HUES64 (cell line): ENCODE data around the gene MRC1.

ENCODE experiments used
- H3K27ac ChIP-seq: 2 replicates; pipeline ENCODE4 v1.7.0; 2013; ENCODE audit warnings: low read depth, low read length, inconsistent platforms
- H3K27me3 ChIP-seq: 2 replicates; pipeline ENCODE4 v1.6.1; 2013; ENCODE audit warnings: mild to moderate bottlenecking, low read length; ENCODE audit not compliant: insufficient read depth
- H3K36me3 ChIP-seq: 2 replicates; pipeline ENCODE4 v1.6.1; 2013; ENCODE audit warnings: mild to moderate bottlenecking, low read length; ENCODE audit not compliant: insufficient read depth
- H3K4me1 ChIP-seq: 2 replicates; pipeline ENCODE4 v1.6.1; 2013; ENCODE audit warnings: mild to moderate bottlenecking, low read length, moderate library complexity; ENCODE audit not compliant: insufficient read depth
- H3K4me3 ChIP-seq: 2 replicates; pipeline ENCODE4 v1.5.1; 2013; ENCODE audit warnings: mild to moderate bottlenecking, low read length, moderate library complexity
- H3K9ac ChIP-seq: 2 replicates; pipeline ENCODE4 v1.6.1; 2013; ENCODE audit warnings: mild to moderate bottlenecking, low read depth, low read length
- H3K9me3 ChIP-seq: 2 replicates; pipeline ENCODE4 v1.6.1; 2013; ENCODE audit warnings: low read depth, low read length; ENCODE audit not compliant: insufficient read depth
- WGBS: fragments of 150-250, 120-280 bp; methylation state at CpG from one replicate; pipeline ENCODE4 v1.1.7; 2013; ENCODE audit warnings: missing lambda C conversion rate; 5-methylcytosine and 5-hydroxymethylcytosine counted together

MRC1 gene

DNA sequence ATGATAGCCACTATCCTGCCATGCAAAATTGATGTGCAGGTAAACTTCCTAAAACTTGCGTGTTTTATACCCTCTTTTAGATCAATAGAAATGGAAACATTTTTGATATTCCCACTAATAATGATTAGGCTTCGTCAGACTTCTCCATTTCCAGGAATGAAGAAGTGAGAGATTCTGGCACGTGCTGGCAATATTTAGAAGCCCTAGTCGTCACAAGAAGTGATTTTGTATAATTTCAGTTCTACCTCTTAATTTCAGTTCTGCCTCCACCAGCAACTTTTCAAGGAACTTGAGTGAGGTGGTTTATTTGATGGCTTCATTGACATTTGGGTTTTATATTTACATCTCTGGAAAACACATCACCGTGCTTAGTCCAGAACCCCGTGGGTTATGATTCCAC is 61.9 kb downstream of the MRC1 start:
- Histone ChIP-seq H3K4me1 (no peaks in the 10 kb centered on the region), H3K9ac (no peak overlapping the region), H3K9me3 (no peaks in the 10 kb centered on the region), H3K27ac (no peak overlapping the region), H3K36me3 (no peaks in the 10 kb centered on the region), H3K4me3 (no peak overlapping the region), H3K27me3 (no peaks in the 10 kb centered on the region)
- 95% methylated on average over 6 of the region's 6 CpGs for WGBS

DNA sequence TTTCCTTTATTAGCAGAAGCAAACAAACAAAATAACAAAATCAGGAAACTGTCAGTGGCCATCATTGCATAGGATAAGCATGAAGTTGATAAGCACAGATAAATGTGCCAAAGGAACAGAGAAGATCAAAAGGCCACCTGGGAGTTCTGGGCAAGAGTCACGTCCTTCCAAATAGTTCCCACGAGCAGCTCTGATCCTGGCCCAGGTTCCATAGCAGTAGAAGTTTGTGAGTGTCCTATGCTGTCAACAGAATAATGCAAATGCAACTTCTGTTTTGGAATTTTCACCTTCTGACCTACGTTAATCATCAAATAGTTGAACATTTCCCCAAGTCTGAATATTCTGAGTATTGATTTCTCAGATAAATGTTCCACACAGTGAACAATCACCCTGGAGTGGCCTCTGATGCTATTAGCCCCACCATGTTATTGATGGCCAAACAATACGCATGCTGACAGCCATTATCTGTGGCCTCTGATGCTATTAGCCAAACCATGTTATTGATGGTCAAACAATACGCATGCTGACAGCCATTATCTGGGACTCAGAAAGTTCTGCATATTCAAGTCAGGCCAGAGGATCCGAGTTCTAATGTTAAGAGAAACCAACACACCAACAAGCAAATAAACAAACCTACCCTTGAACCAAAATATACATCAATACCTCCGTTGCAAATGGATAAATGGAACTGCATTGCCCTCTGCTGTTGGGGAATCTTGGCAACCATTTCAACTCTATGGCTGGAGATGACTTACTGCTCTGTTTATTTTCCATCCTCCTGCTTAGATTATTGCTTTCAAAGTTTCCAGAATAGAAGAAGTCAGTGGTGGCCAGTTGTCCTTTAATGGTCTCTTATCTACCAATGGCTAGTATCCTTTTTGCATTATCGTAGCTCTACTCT is 63.3 kb downstream of the MRC1 start:
- H3K9ac ChIP-seq, result no peak overlapping the region
- no peaks in the 10 kb centered on the region for H3K9me3 ChIP-seq
- H3K4me3 ChIP-seq, result no peak overlapping the region
- H3K27me3 ChIP-seq, result no peaks in the 10 kb centered on the region
- no peaks in the 10 kb centered on the region for H3K4me1 ChIP-seq
- H3K27ac ChIP-seq, result no peak overlapping the region
- H3K36me3 ChIP-seq, result no peaks in the 10 kb centered on the region
- 70% methylated on average over 8 of the region's 8 CpGs for WGBS

DNA sequence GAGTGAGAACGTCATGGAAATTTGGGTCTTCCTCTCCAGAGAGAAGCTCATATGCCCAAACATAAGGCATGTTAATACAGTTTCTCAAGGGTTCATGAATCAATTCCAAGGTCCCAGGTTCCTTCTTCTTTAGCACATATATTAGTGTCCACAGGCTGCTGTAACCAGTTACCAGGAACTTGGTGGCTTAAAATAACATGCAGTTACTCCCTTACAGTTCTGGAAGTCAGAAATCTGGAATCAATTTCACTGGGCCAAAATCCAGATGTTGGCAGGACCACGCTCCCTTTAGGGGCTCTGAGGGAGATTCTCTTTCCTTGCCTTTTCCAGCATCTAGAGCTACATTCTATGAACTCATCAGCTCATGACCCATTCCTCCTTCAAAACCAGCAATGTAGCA is 64.8 kb downstream of the MRC1 start:
- no peak overlapping the region for H3K9ac ChIP-seq
- no peaks in the 10 kb centered on the region for H3K4me1 ChIP-seq
- H3K27me3 ChIP-seq, result no peaks in the 10 kb centered on the region
- no peaks in the 10 kb centered on the region for H3K9me3 ChIP-seq
- no peak overlapping the region for H3K4me3 ChIP-seq
- 92% methylated on average over 2 of the region's 2 CpGs for WGBS
- H3K27ac ChIP-seq, result no peak overlapping the region
- no peaks in the 10 kb centered on the region for H3K36me3 ChIP-seq

DNA sequence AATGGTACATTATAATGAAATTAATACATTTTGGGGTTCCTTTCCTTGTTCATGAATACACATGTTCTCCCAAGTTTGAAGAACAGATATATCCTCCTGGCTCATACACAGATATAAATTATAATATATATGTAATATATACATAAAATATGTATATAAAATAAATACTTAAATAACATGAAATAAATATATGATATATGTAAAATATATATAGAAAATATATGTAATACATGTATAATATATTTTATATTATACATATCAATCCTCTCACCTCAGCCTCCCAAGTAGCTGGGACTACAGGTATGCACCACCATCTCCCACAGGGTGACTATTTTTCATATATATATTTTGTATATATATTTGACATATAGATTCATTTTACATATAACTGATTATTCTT is 68.0 kb downstream of the MRC1 start:
- Histone ChIP-seq H3K4me1 (no peaks in the 10 kb centered on the region), H3K36me3 (no peaks in the 10 kb centered on the region), H3K9me3 (no peaks in the 10 kb centered on the region), H3K4me3 (no peak overlapping the region), H3K27ac (no peak overlapping the region), H3K9ac (no peak overlapping the region), H3K27me3 (no peaks in the 10 kb centered on the region)

DNA sequence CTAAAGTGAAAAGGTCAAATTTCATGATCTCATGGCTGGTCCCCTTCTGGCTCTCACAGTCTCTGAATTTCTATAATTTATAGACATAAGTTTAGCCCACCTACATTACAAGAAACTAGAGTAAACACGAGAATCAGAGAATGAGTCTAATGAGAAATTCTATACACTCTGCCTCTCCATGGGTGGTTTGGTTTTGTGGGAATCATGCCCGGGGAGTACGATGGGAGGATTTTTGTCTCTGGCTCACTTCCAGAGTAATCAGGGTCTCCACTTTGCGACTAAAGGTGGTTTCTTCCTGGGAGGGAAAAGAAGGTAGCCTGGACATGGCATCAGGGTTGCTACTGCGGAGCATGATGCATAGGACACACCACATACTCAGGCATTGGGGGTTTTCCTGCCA is 69.7 kb downstream of the MRC1 start:
- 93% methylated on average over 5 of the region's 5 CpGs for WGBS
- H3K27me3 ChIP-seq, result no peaks in the 10 kb centered on the region
- no peak overlapping the region for H3K9ac ChIP-seq
- no peaks in the 10 kb centered on the region for H3K36me3 ChIP-seq
- H3K4me1 ChIP-seq, result no peaks in the 10 kb centered on the region
- no peak overlapping the region for H3K4me3 ChIP-seq
- H3K9me3 ChIP-seq, result no peaks in the 10 kb centered on the region
- H3K27ac ChIP-seq, result no peak overlapping the region

DNA sequence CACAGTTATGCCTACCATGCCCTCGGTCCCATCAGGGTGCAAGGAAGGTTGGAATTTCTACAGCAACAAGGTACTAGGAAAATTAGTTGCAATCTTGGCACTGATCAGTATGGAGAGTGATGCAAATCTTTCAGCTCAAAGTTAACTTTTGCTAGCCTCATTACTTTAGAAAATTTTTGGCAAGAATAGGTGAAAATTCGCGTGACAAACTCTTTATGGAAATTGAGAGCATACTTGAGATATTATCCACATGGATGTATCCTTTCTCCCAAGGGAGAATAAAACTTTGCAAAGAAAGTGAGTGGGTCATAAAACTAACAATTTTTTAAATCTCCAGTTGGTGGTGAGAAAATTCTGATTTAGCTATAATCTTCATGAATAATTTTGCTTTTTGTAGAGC is 71.5 kb downstream of the MRC1 start:
- WGBS, result 98% methylated on average over 3 of the region's 3 CpGs
- H3K4me3 ChIP-seq, result no peak overlapping the region
- H3K27me3 ChIP-seq, result no peaks in the 10 kb centered on the region
- no peak overlapping the region for H3K9ac ChIP-seq
- H3K36me3 ChIP-seq, result no peaks in the 10 kb centered on the region
- H3K27ac ChIP-seq, result no peak overlapping the region
- H3K9me3 ChIP-seq, result no peaks in the 10 kb centered on the region
- no peaks in the 10 kb centered on the region for H3K4me1 ChIP-seq

DNA sequence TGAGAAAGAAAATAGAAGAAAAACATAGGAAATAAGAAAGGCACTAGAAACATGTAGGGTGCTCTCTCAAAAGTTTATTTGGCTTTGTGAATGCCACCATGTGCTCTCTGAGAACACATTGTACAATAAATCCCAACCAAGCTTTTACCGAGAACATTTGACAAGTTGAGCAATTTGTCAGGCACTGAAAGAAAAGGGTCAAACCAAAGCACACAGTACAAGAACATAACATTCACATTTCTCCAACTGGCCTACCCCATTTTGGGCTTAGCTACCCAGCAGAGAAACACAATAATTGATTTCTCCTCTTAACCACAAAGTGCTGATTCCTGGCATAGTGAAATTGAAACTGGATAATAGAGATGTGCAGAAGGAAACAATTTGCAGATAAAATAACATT is 73.4 kb downstream of the MRC1 start:
- Histone ChIP-seq H3K27ac (no peak overlapping the region), H3K27me3 (no peaks in the 10 kb centered on the region), H3K9me3 (no peaks in the 10 kb centered on the region), H3K36me3 (no peaks in the 10 kb centered on the region), H3K9ac (no peak overlapping the region), H3K4me3 (no peak overlapping the region), H3K4me1 (no peaks in the 10 kb centered on the region)
- WGBS, result 98% methylated on average over 1 of the region's 1 CpG

DNA sequence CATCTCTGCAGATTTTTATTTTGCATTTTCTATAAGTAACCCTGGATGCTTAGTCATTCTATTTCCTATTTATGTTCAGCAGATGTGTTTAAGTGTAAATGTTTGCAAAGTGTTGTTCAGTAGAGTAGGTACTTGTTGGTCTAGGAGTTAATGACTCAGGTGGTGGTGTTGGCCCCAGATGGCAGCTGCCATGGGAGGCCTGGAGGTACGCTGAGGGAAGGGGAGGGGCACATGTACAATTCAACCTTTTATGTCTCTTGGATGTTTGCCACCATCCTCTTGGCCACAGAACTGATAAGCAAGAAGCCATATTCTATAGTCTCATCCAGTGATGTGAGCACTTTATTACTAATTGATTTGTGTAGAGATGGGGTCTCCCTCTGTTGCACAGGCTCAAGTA is 74.5 kb downstream of the MRC1 start:
- no peaks in the 10 kb centered on the region for H3K4me1 ChIP-seq
- no CpG with 5 or more reads among the region's 1 CpG for WGBS
- H3K36me3 ChIP-seq, result no peaks in the 10 kb centered on the region
- no peak overlapping the region for H3K27ac ChIP-seq
- H3K9me3 ChIP-seq, result no peaks in the 10 kb centered on the region
- H3K9ac ChIP-seq, result no peak overlapping the region
- H3K27me3 ChIP-seq, result no peaks in the 10 kb centered on the region
- no peak overlapping the region for H3K4me3 ChIP-seq

DNA sequence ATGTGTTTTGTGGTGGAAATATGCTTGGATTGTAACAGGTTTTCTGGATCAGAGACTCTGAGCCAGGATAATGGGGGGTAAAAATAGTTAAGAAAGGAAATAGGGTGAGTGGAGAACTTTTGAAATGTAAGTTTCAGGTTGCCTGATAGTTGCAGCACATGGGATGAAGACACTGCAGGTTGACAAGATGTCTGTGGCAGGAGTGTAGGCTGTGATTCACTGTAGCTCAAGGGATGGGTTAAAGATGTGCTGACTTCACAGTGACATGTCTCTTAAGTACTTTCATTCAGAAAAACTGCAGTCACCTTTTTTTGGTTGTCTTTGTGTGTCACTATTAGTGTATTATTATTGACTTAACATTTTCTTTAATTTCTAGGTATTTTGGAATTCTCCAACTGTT is 79.0 kb downstream of the MRC1 start:
- Histone ChIP-seq H3K9ac (no peak overlapping the region), H3K4me3 (no peak overlapping the region), H3K27ac (no peak overlapping the region), H3K9me3 (no peaks in the 10 kb centered on the region), H3K4me1 (no peaks in the 10 kb centered on the region), H3K36me3 (no peaks in the 10 kb centered on the region), H3K27me3 (no peaks in the 10 kb centered on the region)

DNA sequence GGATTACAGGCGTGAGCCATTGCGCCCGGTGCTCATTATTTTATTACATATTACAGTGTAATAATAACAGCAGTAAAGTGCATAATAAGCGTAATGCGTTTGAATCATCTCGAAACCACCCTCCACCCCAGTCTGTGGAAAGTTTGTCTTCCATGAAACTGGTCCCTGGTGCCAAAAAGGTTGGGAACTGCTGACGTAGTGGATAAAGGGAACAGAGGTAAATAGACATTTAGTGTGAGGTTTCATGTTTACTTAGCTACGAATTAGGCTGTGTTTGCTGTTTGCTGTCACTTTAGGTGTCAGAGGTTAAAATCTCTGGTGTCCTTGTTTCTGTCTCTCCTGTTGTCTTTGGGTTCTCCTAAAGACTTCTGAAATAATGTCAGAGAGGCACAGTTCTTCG is 82.3 kb downstream of the MRC1 start:
- H3K4me3 ChIP-seq, result no peak overlapping the region
- H3K9me3 ChIP-seq, result no peaks in the 10 kb centered on the region
- H3K4me1 ChIP-seq, result no peaks in the 10 kb centered on the region
- H3K27ac ChIP-seq, result no peak overlapping the region
- no peak overlapping the region for H3K9ac ChIP-seq
- H3K36me3 ChIP-seq, result no peaks in the 10 kb centered on the region
- no peaks in the 10 kb centered on the region for H3K27me3 ChIP-seq
- 93% methylated on average over 7 of the region's 9 CpGs for WGBS

DNA sequence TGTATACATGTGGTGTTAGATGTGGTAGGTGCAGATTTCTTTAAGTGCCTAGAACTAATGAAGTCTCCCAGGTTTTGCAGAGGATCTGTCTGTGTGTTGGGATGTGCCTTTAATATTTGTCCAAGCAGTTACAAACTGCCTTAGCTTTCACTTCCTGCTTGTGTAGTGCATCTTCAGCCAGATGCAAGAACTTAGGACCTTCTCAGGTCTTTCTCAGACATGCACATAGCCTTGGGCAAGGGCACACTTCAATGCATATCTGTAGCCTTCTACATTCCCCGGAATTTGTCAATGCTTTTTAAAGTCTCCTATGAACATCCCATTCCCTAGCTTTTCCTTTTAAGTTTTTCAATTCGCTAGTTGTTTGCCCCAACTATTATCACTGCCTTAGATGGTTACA is 95.4 kb downstream of the MRC1 start:
- H3K27ac ChIP-seq, result no peak overlapping the region
- no peak overlapping the region for H3K4me3 ChIP-seq
- H3K4me1 ChIP-seq, result no peaks in the 10 kb centered on the region; the same call in 1 of the 2 replicates
- no peaks in the 10 kb centered on the region for H3K9me3 ChIP-seq
- H3K27me3 ChIP-seq, result no peaks in the 10 kb centered on the region
- no peaks in the 10 kb centered on the region for H3K36me3 ChIP-seq
- WGBS, result 94% methylated on average over 2 of the region's 2 CpGs
- no peak overlapping the region for H3K9ac ChIP-seq

DNA sequence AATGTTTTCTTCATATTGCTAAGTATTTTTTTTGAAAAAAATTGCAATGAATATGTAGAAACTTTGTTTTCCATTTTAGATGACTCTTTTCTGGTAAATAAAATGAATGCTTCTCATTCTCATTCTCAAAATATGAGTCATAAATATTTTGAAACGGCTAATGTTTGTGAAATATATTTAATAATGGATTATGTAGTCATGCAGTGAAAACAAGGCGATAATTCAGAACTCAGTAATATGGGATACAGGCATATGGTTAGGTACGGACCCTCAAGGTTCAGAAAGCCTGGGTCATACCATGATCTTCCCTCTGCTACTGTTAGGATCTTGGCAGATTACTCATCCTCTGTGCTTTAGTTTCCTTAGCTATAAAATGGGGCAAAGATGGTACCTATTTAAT is 96.3 kb downstream of the MRC1 start:
- H3K36me3 ChIP-seq, result no peaks in the 10 kb centered on the region
- 94% methylated on average over 3 of the region's 3 CpGs for WGBS
- no peaks in the 10 kb centered on the region for H3K9me3 ChIP-seq
- H3K4me3 ChIP-seq, result no peak overlapping the region
- H3K27ac ChIP-seq, result no peak overlapping the region
- H3K27me3 ChIP-seq, result no peaks in the 10 kb centered on the region
- no peak overlapping the region for H3K9ac ChIP-seq
- H3K4me1 ChIP-seq, result no peaks in the 10 kb centered on the region; the same call in 1 of the 2 replicates
